Lung (tissue), 12 donors: Measurements from ENCODE around the gene AIRE. TPM values are rescaled to one million over a fixed set of nuclear protein-coding genes. Genes with fewer than 3 reads are reported as not detected.

Source experiments
- ATAC-seq: fragments of 200-7000 bp; cut with Tn5 transposase; one replicate; pipeline ENCODE4 v1.9.1; 2020; ENCODE audit warnings: moderate number of reproducible peaks; ENCODE audit not compliant: insufficient read depth, low FRiP score
- DNase-seq, 3 donors: peaks; one replicate each; pipeline ENCODE4 v3.0.0-alpha.2; 2013 to 2017
- H3K27ac ChIP-seq, 2 donors: one replicate each; pipeline ENCODE4 v1.5.1; 2013; ENCODE audit warnings: mild to moderate bottlenecking in 2 of 2, moderate library complexity in 2 of 2, control low read depth in 1 of 2, inconsistent platforms in 1 of 2, low read depth in 1 of 2, low read length in 1 of 2
- H3K27me3 ChIP-seq, 3 donors: one replicate each; pipeline ENCODE4 v1.5.1; 2013; ENCODE audit warnings: low read length in 2 of 3; ENCODE audit not compliant: control insufficient read depth in 3 of 3, insufficient read depth in 3 of 3
- H3K36me3 ChIP-seq, 4 donors: one replicate each; pipeline ENCODE4 v1.5.1; 2013; ENCODE audit warnings: low read length in 4 of 4, mild to moderate bottlenecking in 1 of 4, moderate library complexity in 1 of 4; ENCODE audit not compliant: control insufficient read depth in 4 of 4, insufficient read depth in 4 of 4
- H3K4me1 ChIP-seq, 5 donors: one replicate each; pipeline ENCODE4 v1.5.1; 2013; ENCODE audit warnings: low read length in 5 of 5, mild to moderate bottlenecking in 2 of 5, moderate library complexity in 1 of 5; ENCODE audit not compliant: control insufficient read depth in 5 of 5, insufficient read depth in 5 of 5
- H3K4me3 ChIP-seq: one replicate; pipeline ENCODE4 v1.5.1; 2013; ENCODE audit warnings: mild to moderate bottlenecking, control low read depth, moderate library complexity
- H3K9ac ChIP-seq, 2 donors: one replicate each; pipeline ENCODE4 v1.5.1; 2013; ENCODE audit warnings: low read length in 2 of 2, control low read depth in 1 of 2; ENCODE audit not compliant: insufficient read depth in 1 of 2
- H3K9me3 ChIP-seq, 4 donors: one replicate each; pipeline ENCODE4 v1.5.1; 2013; ENCODE audit warnings: low read length in 3 of 4, mild to moderate bottlenecking in 1 of 4, moderate library complexity in 1 of 4; ENCODE audit not compliant: control insufficient read depth in 4 of 4, insufficient read depth in 3 of 4
- WGBS, 2 donors: extraction: QIAGEN DNeasy Blood & Tissue Kit; methylation state at CpG; one replicate each; pipeline ENCODE4 v1.1.7; 2013; 5-methylcytosine and 5-hydroxymethylcytosine counted together
- polyA plus RNA-seq, 2 donors: library from polyadenylated mRNA; stranded (reverse); fragments of 200-250 nt; gene quantifications; one replicate each; pipeline ENCODE4 v1.2.1, GENCODE V29; 2013
- total RNA-seq, 2 donors: library from RNA; depleted of rRNA in 1 of 2; stranded (reverse); fragments of >200 nt in 1 of 2; gene quantifications; one replicate each; pipeline ENCODE4 v1.2.1, GENCODE V29; 2014 to 2021
- TF ChIP-seq, protein P1 (sequence below): IDR thresholded peaks from 2 replicates; pipeline ENCODE4 v1.5.1; 2012; ENCODE audit warnings: mild to moderate bottlenecking; ENCODE audit errors: control extremely low read depth, extremely low read depth
- donor health status: control.
- donor health status: control.
- donor health status: Bipolar disorder and iron deficiency.
- donor health status: healthy.
- donor health status: DM: yes; HTN: yes; CAD: no.

Gene AIRE
- total and polyA plus RNA-seq, 4 donors, result 0.37 TPM; not detected in 3

DNA sequence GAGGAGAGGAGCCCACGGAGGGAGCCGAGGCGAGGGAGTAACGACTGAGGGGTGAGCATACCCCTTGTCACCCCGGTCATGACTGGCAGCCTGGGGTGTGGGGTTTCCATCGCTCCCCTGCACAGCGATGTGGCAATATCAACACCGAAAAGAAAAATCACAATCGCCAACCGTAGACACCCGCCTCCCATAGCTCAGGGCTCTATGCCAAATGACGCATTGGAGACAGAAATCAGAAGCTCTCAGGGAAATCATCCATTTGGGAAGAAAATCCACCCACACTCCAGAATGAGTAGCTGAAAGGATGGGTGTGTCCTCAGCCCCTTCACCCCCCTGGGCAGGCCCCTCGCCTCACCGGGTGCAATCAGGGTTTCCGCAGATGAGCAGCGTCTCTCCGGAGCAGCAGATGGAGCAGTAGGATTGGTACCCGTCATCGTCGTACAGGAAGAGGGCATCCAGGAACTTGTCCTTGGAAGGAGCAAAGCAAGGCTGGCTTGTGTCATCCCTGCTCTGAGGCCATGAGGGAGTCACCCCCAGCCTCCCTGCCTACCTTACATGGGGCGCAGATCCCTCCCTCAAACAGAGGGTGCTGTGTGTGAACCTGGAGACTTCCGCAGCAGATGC is 26.5 kb upstream of the AIRE start:
- Histone ChIP-seq H3K36me3 (no peaks in the 10 kb centered on the region), H3K27me3 (no peaks in the 10 kb centered on the region), H3K4me3 (no peak overlapping the region), H3K4me1 (peaks cover 0 to 9% (median 0%) of the 10 kb centered on the region in 5 donors), H3K27ac (no peak overlapping the region), H3K9ac (no peak overlapping the region), H3K9me3 (peaks cover 0 to 7% (median 0%) of the 10 kb centered on the region in 4 donors)
- TF ChIP-seq, protein P1, sequence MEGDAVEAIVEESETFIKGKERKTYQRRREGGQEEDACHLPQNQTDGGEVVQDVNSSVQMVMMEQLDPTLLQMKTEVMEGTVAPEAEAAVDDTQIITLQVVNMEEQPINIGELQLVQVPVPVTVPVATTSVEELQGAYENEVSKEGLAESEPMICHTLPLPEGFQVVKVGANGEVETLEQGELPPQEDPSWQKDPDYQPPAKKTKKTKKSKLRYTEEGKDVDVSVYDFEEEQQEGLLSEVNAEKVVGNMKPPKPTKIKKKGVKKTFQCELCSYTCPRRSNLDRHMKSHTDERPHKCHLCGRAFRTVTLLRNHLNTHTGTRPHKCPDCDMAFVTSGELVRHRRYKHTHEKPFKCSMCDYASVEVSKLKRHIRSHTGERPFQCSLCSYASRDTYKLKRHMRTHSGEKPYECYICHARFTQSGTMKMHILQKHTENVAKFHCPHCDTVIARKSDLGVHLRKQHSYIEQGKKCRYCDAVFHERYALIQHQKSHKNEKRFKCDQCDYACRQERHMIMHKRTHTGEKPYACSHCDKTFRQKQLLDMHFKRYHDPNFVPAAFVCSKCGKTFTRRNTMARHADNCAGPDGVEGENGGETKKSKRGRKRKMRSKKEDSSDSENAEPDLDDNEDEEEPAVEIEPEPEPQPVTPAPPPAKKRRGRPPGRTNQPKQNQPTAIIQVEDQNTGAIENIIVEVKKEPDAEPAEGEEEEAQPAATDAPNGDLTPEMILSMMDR, result no peak
- DNase-seq (no peak), ATAC-seq (no peak)
- WGBS, 2 donors, result 88 to 91% methylated on average over 22 of the region's 22 CpGs

DNA sequence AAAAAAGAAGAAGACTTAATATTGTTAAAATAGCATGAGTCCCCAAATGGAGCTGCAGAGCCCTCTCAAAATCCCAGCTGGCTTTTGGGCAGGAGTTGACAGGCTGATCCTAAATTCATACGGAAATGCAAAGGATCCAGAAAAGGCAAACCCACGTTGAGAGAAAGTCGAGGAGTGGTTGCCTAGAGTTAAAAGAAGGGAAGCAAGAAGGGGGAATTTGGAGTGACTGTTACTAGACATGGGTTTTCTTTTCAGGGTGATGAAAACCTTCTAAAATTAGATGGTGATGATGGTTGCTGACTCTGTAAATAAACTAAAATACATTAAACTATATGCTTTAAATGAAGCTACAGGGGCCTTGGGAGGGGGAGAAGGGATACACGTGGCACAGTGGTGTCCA is 25.6 kb upstream of the AIRE start:
- Histone ChIP-seq H3K9me3 (peaks cover 0 to 7% (median 0%) of the 10 kb centered on the region in 4 donors), H3K4me3 (no peak overlapping the region), H3K4me1 (peaks cover 0 to 5% (median 0%) of the 10 kb centered on the region in 5 donors), H3K27me3 (no peaks in the 10 kb centered on the region), H3K27ac (no peak overlapping the region), H3K9ac (no peak overlapping the region), H3K36me3 (no peaks in the 10 kb centered on the region)
- DNase-seq (no peak), ATAC-seq (no peak)
- TF ChIP-seq, protein P1, result no peak
- 60 to 72% methylated on average over 4 of the region's 4 CpGs for WGBS, 2 donors

GRCh38 chr21:44260791-44261631 is 24.7 kb upstream of the AIRE start:
- no peak overlapping the region for H3K4me3 ChIP-seq
- H3K4me1 ChIP-seq, result peaks cover 0 to 5% (median 0%) of the 10 kb centered on the region in 5 donors
- H3K9ac ChIP-seq, result no peak overlapping the region
- ATAC-seq (no peak), DNase-seq (no peak)
- TF ChIP-seq, protein P1, result no peak
- WGBS, 2 donors, result 84 to 89% methylated on average over 19 of the region's 19 CpGs
- peaks cover 0 to 7% (median 0%) of the 10 kb centered on the region in 4 donors for H3K9me3 ChIP-seq
- no peaks in the 10 kb centered on the region for H3K36me3 ChIP-seq
- H3K27ac ChIP-seq, result no peak overlapping the region
- no peaks in the 10 kb centered on the region for H3K27me3 ChIP-seq
